H1 (cell line): ENCODE measurements around the gene PRDM4. TPM values are rescaled to one million over a fixed set of nuclear protein-coding genes. Genes with fewer than 3 reads are reported as not detected.

Experiments used
- ASH2L ChIP-seq: fragments of 200-600, 300-600 bp; sonication (generic); IDR thresholded peaks from one replicate; pipeline ENCODE4 v1.7.1; 2017; ENCODE audit warnings: low read length
- CHD1 ChIP-seq: IDR thresholded peaks from 2 replicates; pipeline ENCODE4 v1.6.1; 2012; ENCODE audit warnings: low read depth, low read length, improper control_type of control experiment
- EGR1 ChIP-seq: IDR thresholded peaks from 2 replicates; pipeline ENCODE4 v1.6.1; 2011; ENCODE audit warnings: low read depth, low read length, borderline replicate concordance
- EP300 ChIP-seq, 2 experiments: IDR thresholded peaks; 1 replicate in 1 of 2; 2 replicates in 1 of 2; pipeline ENCODE4 v1.6.1; 2011 to 2012; ENCODE audit warnings: low read depth in 2 of 2, low read length in 2 of 2, mild to moderate bottlenecking in 2 of 2, borderline replicate concordance in 1 of 2, inconsistent platforms in 1 of 2, moderate library complexity in 1 of 2
- EZH2 ChIP-seq: fragments of 200-600 bp; sonication (generic); IDR thresholded peaks from 2 replicates; pipeline ENCODE4 v1.7.1; 2012; ENCODE audit warnings: low read depth, mild to moderate bottlenecking, moderate library complexity, low read length, inconsistent platforms; ENCODE audit not compliant: severe bottlenecking
- GTF2F1 ChIP-seq: IDR thresholded peaks from 2 replicates; pipeline ENCODE4 v1.6.1; 2012; ENCODE audit warnings: low read depth, low read length, improper control_type of control experiment, borderline replicate concordance
- HDAC6 ChIP-seq: IDR thresholded peaks from one replicate; pipeline ENCODE4 v1.7.1; 2012; ENCODE audit warnings: low read depth, mild to moderate bottlenecking, inconsistent platforms, low read length, moderate library complexity
- PHF8 ChIP-seq: fragments of 200-600 bp; sonication (generic); conservative IDR thresholded peaks from 2 replicates; pipeline ENCODE4 v1.7.1; 2012; ENCODE audit warnings: low read depth, mild to moderate bottlenecking, inconsistent platforms, low read length, moderate library complexity
- RBBP5 ChIP-seq: IDR thresholded peaks from 2 replicates; pipeline ENCODE4 v1.7.1; 2012; ENCODE audit warnings: low read depth, mild to moderate bottlenecking, inconsistent platforms, low read length, moderate library complexity, borderline replicate concordance
- RNF2 ChIP-seq: fragments of 200-900, 300-1000 bp; sonication (generic); IDR thresholded peaks from 2 replicates; pipeline ENCODE4 v1.7.1; 2016; ENCODE audit warnings: borderline replicate concordance, low read depth, mild to moderate bottlenecking, antibody characterized with exemption, low read length; ENCODE audit not compliant: poor library complexity, severe bottlenecking; ENCODE audit errors: missing control alignments
- RXRA ChIP-seq: IDR thresholded peaks from 2 replicates; pipeline ENCODE4 v1.6.1; 2011; ENCODE audit warnings: low read depth, mild to moderate bottlenecking, low read length, moderate library complexity; ENCODE audit not compliant: insufficient read depth
- SIRT6 ChIP-seq: IDR thresholded peaks from one replicate; pipeline ENCODE4 v1.7.1; 2012; ENCODE audit warnings: low read length, inconsistent platforms
- SP1 ChIP-seq: IDR thresholded peaks from 2 replicates; pipeline ENCODE4 v1.6.1; 2011; ENCODE audit warnings: low read depth, low read length
- SP4 ChIP-seq: IDR thresholded peaks from 2 replicates; pipeline ENCODE4 v1.6.1; 2012; ENCODE audit warnings: low read length, inconsistent platforms
- SRF ChIP-seq: IDR thresholded peaks from 2 replicates; pipeline ENCODE4 v1.6.1; 2011; ENCODE audit warnings: mild to moderate bottlenecking, low read depth, low read length, moderate library complexity
- TBP ChIP-seq: IDR thresholded peaks from 2 replicates; pipeline ENCODE4 v1.6.1; 2011; ENCODE audit warnings: low read depth, low read length, improper control_type of control experiment
- TEAD4 ChIP-seq: IDR thresholded peaks from 2 replicates; pipeline ENCODE4 v1.6.1; 2012; ENCODE audit warnings: low read depth, low read length, inconsistent platforms, mixed read lengths
- USF2 ChIP-seq: IDR thresholded peaks from 2 replicates; pipeline ENCODE4 v1.6.1; 2011; ENCODE audit warnings: low read length, improper control_type of control experiment
- YY1 ChIP-seq: IDR thresholded peaks from 2 replicates; pipeline ENCODE4 v1.6.1; 2011; ENCODE audit warnings: low read depth, mild to moderate bottlenecking, low read length
- ZNF274 ChIP-seq: IDR thresholded peaks from 2 replicates; pipeline ENCODE4 v1.7.0; 2012; ENCODE audit warnings: low read length, borderline replicate concordance; ENCODE audit errors: extremely low read depth
- polyA plus RNA-seq, 7 experiments: library from polyadenylated mRNA; depleted of rRNA in 3 of 7; stranded (reverse) in 5 of 7; unstranded in 2 of 7; fragments of >200 nt in 5 of 7; fragments of 200-250 nt in 2 of 7; gene quantifications; 1 replicate in 5 of 7; 2 replicates in 1 of 7; 4 replicates in 1 of 7; pipeline versions ENCODE4 v1.2.1 to v1.2.3, GENCODE V29; 2011 to 2013; ENCODE audit warnings: missing spikeins in 2 of 7, mixed read lengths in 2 of 7
- total RNA-seq: library from RNA; stranded (reverse); fragmentation: NEBNext Ultra II Directional; extraction: Animal tissue kit (Norgen Biotek cat#: 25700); gene quantifications from 2 replicates; pipeline ENCODE4 v1.2.1, GENCODE V29; 2021
- TF ChIP-seq, protein P1 (sequence below): IDR thresholded peaks from 2 replicates; pipeline ENCODE4 v1.6.1; 2012; ENCODE audit warnings: low read length, inconsistent platforms
- TF ChIP-seq, protein P2 (sequence below): IDR thresholded peaks from 2 replicates; pipeline ENCODE4 v1.6.1; 2011; ENCODE audit warnings: low read depth, mild to moderate bottlenecking, low read length; ENCODE audit not compliant: insufficient read depth

Gene PRDM4
- total and polyA plus RNA-seq, 2 of the 8 experiments (the other 6 are each of a cell fraction or from before 2014, with no cell fraction given), result 10.1 to 17.5 TPM

DNA sequence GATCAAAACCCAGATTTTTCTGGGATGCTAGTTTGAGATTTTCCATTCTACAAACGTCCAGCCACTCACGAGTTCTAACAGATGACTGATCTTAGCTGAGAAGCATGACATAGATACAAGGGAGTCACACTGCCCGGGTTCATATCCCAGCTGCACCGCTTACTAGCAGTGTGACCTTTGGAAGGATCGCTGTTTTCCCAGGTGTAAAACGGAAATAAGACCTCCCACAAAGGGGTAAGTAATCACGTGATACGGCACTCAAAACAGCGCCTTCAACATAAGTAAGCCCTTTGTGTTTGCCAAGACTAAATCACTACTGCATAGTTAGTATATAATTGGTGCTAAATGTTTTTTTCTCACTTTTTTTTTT is 76.0 kb downstream of the PRDM4 start (continued):
- TF ChIP-seq SP1, result peak; percentile 21; the same call in 1 of the 2 replicates
- no peak for TF ChIP-seq ASH2L
- 0 out of 2 replicates have a peak, but pooled peaks have one; percentile 53 for TF ChIP-seq GTF2F1
- TF ChIP-seq, protein P1, sequence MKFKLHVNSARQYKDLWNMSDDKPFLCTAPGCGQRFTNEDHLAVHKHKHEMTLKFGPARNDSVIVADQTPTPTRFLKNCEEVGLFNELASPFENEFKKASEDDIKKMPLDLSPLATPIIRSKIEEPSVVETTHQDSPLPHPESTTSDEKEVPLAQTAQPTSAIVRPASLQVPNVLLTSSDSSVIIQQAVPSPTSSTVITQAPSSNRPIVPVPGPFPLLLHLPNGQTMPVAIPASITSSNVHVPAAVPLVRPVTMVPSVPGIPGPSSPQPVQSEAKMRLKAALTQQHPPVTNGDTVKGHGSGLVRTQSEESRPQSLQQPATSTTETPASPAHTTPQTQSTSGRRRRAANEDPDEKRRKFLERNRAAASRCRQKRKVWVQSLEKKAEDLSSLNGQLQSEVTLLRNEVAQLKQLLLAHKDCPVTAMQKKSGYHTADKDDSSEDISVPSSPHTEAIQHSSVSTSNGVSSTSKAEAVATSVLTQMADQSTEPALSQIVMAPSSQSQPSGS, result no peak
- TF ChIP-seq RNF2, result no peak
- TF ChIP-seq RBBP5, result no peak
- no peak for TF ChIP-seq SIRT6
- TF ChIP-seq EP300 (IDR thresholded peaks at IDR 0.05; ENCODE audit: borderline replicate concordance in 1 of 2, low read depth in 2 of 2, low read length in 2 of 2), result no peak
- TF ChIP-seq YY1, result no peak
- TF ChIP-seq RXRA, result no peak
- no peak for TF ChIP-seq HDAC6
- no peak for TF ChIP-seq PHF8
- TF ChIP-seq SP4, result no peak
- TF ChIP-seq EZH2, result no peak
- no peak for TF ChIP-seq EGR1
- TF ChIP-seq ZNF274, result no peak
- 0 out of 2 replicates have a peak, but pooled peaks have one; percentile 45 for TF ChIP-seq CHD1
- no peak for TF ChIP-seq TEAD4
- TF ChIP-seq, protein P2, sequence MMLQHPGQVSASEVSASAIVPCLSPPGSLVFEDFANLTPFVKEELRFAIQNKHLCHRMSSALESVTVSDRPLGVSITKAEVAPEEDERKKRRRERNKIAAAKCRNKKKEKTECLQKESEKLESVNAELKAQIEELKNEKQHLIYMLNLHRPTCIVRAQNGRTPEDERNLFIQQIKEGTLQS, result no peak
- no peak for TF ChIP-seq TBP
- TF ChIP-seq USF2, result peak; percentile 71; the same call in 1 of the 2 replicates
- TF ChIP-seq SRF, result no peak
